ENCODE measurements around the gene E2F2.

E2F2 gene

DNA sequence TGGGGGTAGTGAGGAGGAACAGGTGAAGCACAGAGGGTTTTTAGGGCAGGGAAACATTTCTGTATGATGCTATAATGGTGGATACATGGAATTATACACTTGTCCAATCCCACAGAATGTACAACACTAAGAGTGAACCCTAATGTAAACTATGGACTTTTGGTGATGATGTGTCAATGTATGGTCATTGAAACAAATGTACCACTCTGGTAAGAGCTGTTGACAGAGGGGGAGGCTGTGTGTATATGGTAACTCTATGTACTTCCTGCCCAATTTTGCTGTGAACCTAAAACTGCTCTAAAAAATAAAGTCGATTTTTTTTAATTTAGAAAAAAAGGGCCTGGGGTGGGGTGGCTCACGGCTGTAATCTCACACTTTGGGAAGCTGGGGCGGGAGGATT, 70.0 kb downstream of the E2F2 start:
- H3K9me3 ChIP-seq (ENCODE audit: control insufficient read depth, insufficient read depth, low read depth, low read length), result no peaks in the 10 kb centered on the region
- POLR2A ChIA-PET, result no interaction called here

DNA sequence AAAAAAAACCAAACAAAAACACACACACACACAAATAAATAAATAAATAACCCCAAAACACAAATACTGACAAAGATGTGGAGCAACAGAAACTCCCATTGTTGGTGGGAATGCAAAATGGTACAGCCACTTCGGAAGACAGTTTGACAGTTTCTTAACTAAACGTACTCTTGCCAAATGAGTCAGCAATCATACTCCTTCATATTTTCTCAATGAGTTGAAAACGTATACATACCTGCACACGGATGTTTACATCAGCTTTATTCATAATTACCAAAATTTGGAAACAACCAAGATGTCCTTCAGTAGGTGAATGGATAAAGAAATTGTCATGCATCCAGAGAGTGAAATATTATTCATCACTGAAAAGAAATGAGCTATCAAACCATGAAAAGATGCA, 70.5 kb downstream of the E2F2 start:
- TF ChIP-seq ZNF623 (tag by site-specific recombination; IDR thresholded peaks at IDR 0.05) (no peak), GLIS2 (tag by site-specific recombination; IDR thresholded peaks at IDR 0.05) (no peak), ZNF146 (tag by site-specific recombination; IDR thresholded peaks at IDR 0.05) (0 out of 2 replicates have a peak, but pooled peaks have one; percentile 22)
- POLR2A ChIA-PET, result no interaction called here
- H3K36me3 ChIP-seq (ENCODE audit: control insufficient read depth in 2 of 2, insufficient read depth in 1 of 2, low read length in 2 of 2), result peaks cover 0 to 4% of the 10 kb centered on the region in 2 experiments; a peak in 1 of 3 replicates
- no peak overlapping the region for H3K27ac ChIP-seq (ENCODE audit: extremely low read depth, low read depth, low read length)
- CTCF ChIA-PET, result no interaction called here
- H3K9me3 ChIP-seq (ENCODE audit: control insufficient read depth, insufficient read depth, low read depth, low read length), result no peaks in the 10 kb centered on the region
- H3K4me3 ChIP-seq (ENCODE audit: low read depth, low read length), result no peak overlapping the region
- H3K4me1 ChIP-seq (ENCODE audit: control insufficient read depth, insufficient read depth, low read length), result no peaks in the 10 kb centered on the region

More for the DNA sequence above, 70.0 kb downstream of the E2F2 start:
- Histone ChIP-seq H3K4me3 (ENCODE audit: low read depth, low read length) (no peak overlapping the region), H3K27ac (ENCODE audit: extremely low read depth, low read depth, low read length) (no peak overlapping the region), H3K4me1 (ENCODE audit: control insufficient read depth, insufficient read depth, low read length) (no peaks in the 10 kb centered on the region), H3K36me3 (ENCODE audit: control insufficient read depth in 2 of 2, insufficient read depth in 1 of 2, low read length in 2 of 2) (no peaks in the 10 kb centered on the region)
- no peak for TF ChIP-seq OSR2 (tag by site-specific recombination; IDR thresholded peaks at IDR 0.05)
- CTCF ChIA-PET, result no interaction called here

DNA sequence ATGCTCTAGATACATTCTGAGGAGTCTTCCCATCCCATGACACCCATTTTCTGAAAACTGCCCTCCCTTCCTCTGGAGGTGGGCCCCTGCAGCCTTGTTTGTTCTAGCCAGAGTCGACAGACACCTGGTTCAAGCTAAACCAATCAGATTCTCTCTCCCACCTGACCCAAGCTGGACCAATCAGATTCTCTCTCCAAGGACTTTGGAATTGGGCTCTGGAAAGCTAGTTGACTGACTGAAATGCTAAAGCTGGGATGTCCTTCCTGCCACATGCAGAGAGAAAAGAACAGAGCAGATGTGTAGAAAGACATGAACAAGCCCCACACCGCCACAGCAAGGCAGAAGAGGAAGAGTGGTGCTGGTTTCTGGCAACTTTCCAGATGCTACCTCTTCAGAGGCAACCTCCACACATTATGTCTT, 71.7 kb downstream of the E2F2 start:
- Histone ChIP-seq H3K9me3 (ENCODE audit: control insufficient read depth, insufficient read depth, low read depth, low read length) (no peaks in the 10 kb centered on the region), H3K36me3 (ENCODE audit: control insufficient read depth in 2 of 2, insufficient read depth in 1 of 2, low read length in 2 of 2) (peaks cover 0 to 15% of the 10 kb centered on the region in 2 experiments; a peak in 1 of 3 replicates), H3K4me1 (ENCODE audit: control insufficient read depth, insufficient read depth, low read length) (no peaks in the 10 kb centered on the region), H3K27ac (ENCODE audit: extremely low read depth, low read depth, low read length) (no peak overlapping the region), H3K4me3 (ENCODE audit: low read depth, low read length) (no peak overlapping the region)
- POLR2A ChIA-PET, result no interaction called here
- CTCF ChIA-PET, result interaction anchor here (0.9 to 1.8 kb wide), 2 partner anchors 11 to 37 kb away, joined by 3 to 4 read pairs; no protein-coding TSS in a partner anchor
- TF ChIP-seq ZNF596 (tag by site-specific recombination; IDR thresholded peaks at IDR 0.05) (no peak), ZNF600 (tag by site-specific recombination; IDR thresholded peaks at IDR 0.05) (no peak), ZNF571 (tag by site-specific recombination; IDR thresholded peaks at IDR 0.05) (no peak), KLF7 (tag by site-specific recombination; IDR thresholded peaks at IDR 0.05; ENCODE audit: borderline replicate concordance) (no peak), GLI4 (tag by site-specific recombination; IDR thresholded peaks at IDR 0.05) (no peak), ZNF843 (tag by site-specific recombination; IDR thresholded peaks at IDR 0.05) (no peak), BCL11A (tag by site-specific recombination; IDR thresholded peaks at IDR 0.05; ENCODE audit: low read depth) (no peak), BCL11B (tag by site-specific recombination; IDR thresholded peaks at IDR 0.05; ENCODE audit: low read depth) (no peak), ZNF211 (tag by site-specific recombination; IDR thresholded peaks at IDR 0.05; ENCODE audit: low read depth) (no peak), ZBTB17 (tag by site-specific recombination; IDR thresholded peaks at IDR 0.05) (no peak), ZNF341 (tag by site-specific recombination; IDR thresholded peaks at IDR 0.05; ENCODE audit: low read depth) (no peak)
- TF ChIP-seq, protein P1, sequence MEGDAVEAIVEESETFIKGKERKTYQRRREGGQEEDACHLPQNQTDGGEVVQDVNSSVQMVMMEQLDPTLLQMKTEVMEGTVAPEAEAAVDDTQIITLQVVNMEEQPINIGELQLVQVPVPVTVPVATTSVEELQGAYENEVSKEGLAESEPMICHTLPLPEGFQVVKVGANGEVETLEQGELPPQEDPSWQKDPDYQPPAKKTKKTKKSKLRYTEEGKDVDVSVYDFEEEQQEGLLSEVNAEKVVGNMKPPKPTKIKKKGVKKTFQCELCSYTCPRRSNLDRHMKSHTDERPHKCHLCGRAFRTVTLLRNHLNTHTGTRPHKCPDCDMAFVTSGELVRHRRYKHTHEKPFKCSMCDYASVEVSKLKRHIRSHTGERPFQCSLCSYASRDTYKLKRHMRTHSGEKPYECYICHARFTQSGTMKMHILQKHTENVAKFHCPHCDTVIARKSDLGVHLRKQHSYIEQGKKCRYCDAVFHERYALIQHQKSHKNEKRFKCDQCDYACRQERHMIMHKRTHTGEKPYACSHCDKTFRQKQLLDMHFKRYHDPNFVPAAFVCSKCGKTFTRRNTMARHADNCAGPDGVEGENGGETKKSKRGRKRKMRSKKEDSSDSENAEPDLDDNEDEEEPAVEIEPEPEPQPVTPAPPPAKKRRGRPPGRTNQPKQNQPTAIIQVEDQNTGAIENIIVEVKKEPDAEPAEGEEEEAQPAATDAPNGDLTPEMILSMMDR (tag by site-specific recombination; IDR thresholded peaks at IDR 0.05), result no peak
